K562 (cell line): ENCODE measurements around the gene GABRE. TPM values are rescaled to one million over a fixed set of nuclear protein-coding genes. Genes with fewer than 3 reads are reported as not detected.
A peak's percentile ranks its signal among the peaks of the same experiment; 100 is the strongest.

Experiments used
- ATAC-seq: fragments of 200-7000 bp; cut with Tn5 transposase; 3 replicates; pipeline ENCODE4 v1.9.1; 2020; ENCODE audit warnings: moderate library complexity
- BruUV-seq: library from RNA; stranded (reverse); fragments of 400-500 nt; replicated peaks from 2 replicates; lab custom pipeline; 2021; lab: Mats Ljungman, UMichigan
- CTCF ChIA-PET: fragments of 300-600 bp; formaldehyde crosslinking; extraction: SDS; loops from one replicate; lab custom pipeline; 2021; ENCODE audit warnings: low intra/inter-chr PET ratio; lab: Yijun Ruan, JAX
- POLR2A ChIA-PET: fragments of 300-600, 350-650 bp; sonication (Branson Sonifier 250); formaldehyde crosslinking; extraction: SDS; loops from one replicate; lab custom pipeline; 2021; ENCODE audit warnings: antibody characterized with exemption, inconsistent platforms; lab: Yijun Ruan, JAX
- DNase-seq, 4 experiments: peaks; one replicate each; pipeline versions ENCODE4 v3.0.0 to v3.0.0-alpha.2; 2011 to 2018; ENCODE audit warnings: low spot score in 3 of 4, mixed read lengths in 3 of 4; ENCODE audit errors: extremely low read depth in 1 of 4
- FAIRE-seq: peaks from 2 replicates; lab custom pipeline; 2011; peaks lifted over from hg19 to GRCh38; lab: Jason Lieb, UNC
- H2AFZ ChIP-seq: 2 replicates; pipeline ENCODE4 v1.6.0; 2011; ENCODE audit warnings: low read depth, low read length, control low read depth, inconsistent platforms
- H3K27ac ChIP-seq: fragments of 200-600 bp; 3 replicates; pipeline ENCODE4 v1.8.0; 2011; ENCODE audit warnings: low read depth, mild to moderate bottlenecking, control low read depth, inconsistent platforms, low read length, moderate library complexity, mixed read lengths; ENCODE audit errors: extremely low read depth
- H3K27me3 ChIP-seq, 2 experiments: fragments of 300-600 bp in 1 of 2; 2 replicates in 1 of 2; 3 replicates in 1 of 2; pipeline versions ENCODE4 v1.6.0 to v1.8.0; 2011; ENCODE audit warnings: inconsistent platforms in 2 of 2, low read length in 2 of 2, mild to moderate bottlenecking in 1 of 2, mixed read lengths in 1 of 2, moderate library complexity in 1 of 2; ENCODE audit not compliant: control insufficient read depth in 2 of 2, insufficient read depth in 2 of 2
- H3K36me3 ChIP-seq: fragments of 300-600 bp; 3 replicates; pipeline ENCODE4 v1.8.0; 2011; ENCODE audit warnings: mild to moderate bottlenecking, low read length, inconsistent platforms; ENCODE audit not compliant: control insufficient read depth, insufficient read depth
- H3K4me1 ChIP-seq, 2 experiments: fragments of 200-600 bp in 1 of 2; replicated peaks in 1 of 2; 2 replicates in 1 of 2; 3 replicates in 1 of 2; pipeline versions ENCODE4 v1.5.1 to v1.8.0; 2011; ENCODE audit warnings: inconsistent platforms in 2 of 2, low read length in 2 of 2, mild to moderate bottlenecking in 1 of 2, mixed read lengths in 1 of 2, moderate library complexity in 1 of 2; ENCODE audit not compliant: control insufficient read depth in 2 of 2, insufficient read depth in 2 of 2
- H3K4me2 ChIP-seq: 2 replicates; pipeline ENCODE4 v1.6.1; 2011; ENCODE audit warnings: low read length, control low read depth, inconsistent platforms, mixed read lengths; ENCODE audit not compliant: insufficient read depth
- H3K4me3 ChIP-seq: fragments of 200-600 bp; sonication (generic), shearing (Covaris generic); 2 replicates; pipeline ENCODE4 v1.5.1; 2016; ENCODE audit warnings: control low read depth, inconsistent platforms
- H3K79me2 ChIP-seq: fragments of 200-600 bp; 3 replicates; pipeline ENCODE4 v1.8.0; 2011; ENCODE audit warnings: low read length, inconsistent platforms; ENCODE audit not compliant: control insufficient read depth, insufficient read depth
- H3K9ac ChIP-seq, 2 experiments: 2 replicates each; pipeline versions ENCODE4 v1.6.0 to v1.6.1; 2011; ENCODE audit warnings: low read depth in 2 of 2, low read length in 2 of 2, control low read depth in 1 of 2, inconsistent platforms in 1 of 2, mild to moderate bottlenecking in 1 of 2, mixed read lengths in 1 of 2; ENCODE audit not compliant: insufficient read depth in 1 of 2
- H3K9me1 ChIP-seq: one replicate; pipeline ENCODE4 v1.6.0; 2011; ENCODE audit warnings: inconsistent platforms, mild to moderate bottlenecking, low read length, moderate library complexity; ENCODE audit not compliant: control insufficient read depth, insufficient read depth
- H3K9me3 ChIP-seq: replicated peaks from 2 replicates; pipeline ENCODE4 v1.5.1; 2011; ENCODE audit warnings: low read depth, low read length, inconsistent platforms; ENCODE audit not compliant: control insufficient read depth, insufficient read depth
- H4K20me1 ChIP-seq: replicated peaks from 2 replicates; pipeline ENCODE4 v1.6.1; 2011; ENCODE audit warnings: low read length, inconsistent platforms, mixed read lengths; ENCODE audit not compliant: control insufficient read depth, insufficient read depth
- ATF7 ChIP-seq: fragments of 450-650 bp; IDR thresholded peaks from 2 replicates; pipeline ENCODE4 v1.7.1; 2014; ENCODE audit warnings: mild to moderate bottlenecking, moderate library complexity
- CREB3 ChIP-seq: fragments of 450-650 bp; conservative IDR thresholded peaks from 2 replicates; pipeline ENCODE4 v1.6.1; 2016; ENCODE audit warnings: missing genetic modification characterization, low read depth, mild to moderate bottlenecking, missing compliant biosample characterization, moderate library complexity
- FOXK1 ChIP-seq: sonication (generic); formaldehyde crosslinking; IDR thresholded peaks from 2 replicates; pipeline ENCODE4 v1.8.0; 2022; ENCODE audit warnings: missing genetic modification reagents, mild to moderate bottlenecking, borderline replicate concordance
- GABPB2 ChIP-seq: fragments of 250-450 bp; sonication (Bioruptor Pico); conservative IDR thresholded peaks from 2 replicates; pipeline ENCODE4 v1.5.1; 2021; ENCODE audit warnings: mild to moderate bottlenecking
- MBD2 ChIP-seq: sonication (generic); IDR thresholded peaks from 2 replicates; pipeline ENCODE4 v1.6.1; 2016; ENCODE audit warnings: low read depth, borderline replicate concordance
- MXI1 ChIP-seq: IDR thresholded peaks from 2 replicates; pipeline ENCODE4 v1.6.1; 2011; ENCODE audit warnings: low read depth, mild to moderate bottlenecking, improper control_type of control experiment, low read length
- NFE2 ChIP-seq: IDR thresholded peaks from 2 replicates; pipeline ENCODE4 v1.6.1; 2014; ENCODE audit warnings: antibody characterized with exemption, low read depth
- NR2C2 ChIP-seq, 2 experiments: fragments of 200-800 bp in 1 of 2; sonication (Bioruptor generic) in 1 of 2; sonication (generic) in 1 of 2; formaldehyde crosslinking in 1 of 2; IDR thresholded peaks; 2 replicates each; pipeline versions ENCODE4 v1.6.1 to v1.8.0; 2016 to 2022; ENCODE audit warnings: mild to moderate bottlenecking in 1 of 2, missing compliant biosample characterization in 1 of 2, missing genetic modification characterization in 1 of 2, missing genetic modification reagents in 1 of 2
- POLR2G ChIP-seq: fragments of 200-400 bp; formaldehyde crosslinking; IDR thresholded peaks from 2 replicates; pipeline ENCODE4 v1.6.1; 2017; ENCODE audit warnings: low read depth, mild to moderate bottlenecking, antibody characterized with exemption, low read length, moderate library complexity
- TAF7 ChIP-seq: fragments of 450-650 bp; IDR thresholded peaks from 2 replicates; pipeline ENCODE4 v1.6.1; 2016; ENCODE audit warnings: missing genetic modification characterization, missing compliant biosample characterization
- ZNF133 ChIP-seq: fragments of 250-450 bp; sonication (Bioruptor Pico); IDR thresholded peaks from 2 replicates; pipeline ENCODE4 v1.4.0; 2020; ENCODE audit warnings: mild to moderate bottlenecking
- ZNF354B ChIP-seq: fragments of 250-450 bp; sonication (Bioruptor Pico); IDR thresholded peaks from 2 replicates; pipeline ENCODE4 v1.4.0; 2020
- ZNF449 ChIP-seq: fragments of 250-450 bp; sonication (Bioruptor Pico); IDR thresholded peaks from 2 replicates; pipeline ENCODE4 v1.8.0; 2022; ENCODE audit warnings: moderate library complexity, mild to moderate bottlenecking, inconsistent platforms
- WGBS: fragments of 100-300 bp; shearing (Covaris generic); methylation state at CpG from one replicate; pipeline ENCODE4 v1.1.6; 2016; ENCODE audit warnings: low coverage, mixed read lengths; ENCODE audit not compliant: insufficient coverage; ENCODE audit errors: missing lambda C conversion rate; 5-methylcytosine and 5-hydroxymethylcytosine counted together
- in situ Hi-C: fragments of 300-500 bp; cut with MboI; formaldehyde crosslinking; loops from 4 replicates; pipeline ENCODE4 v1.15.0; 2018; ENCODE audit warnings: inconsistent platforms, mixed read lengths
- intact Hi-C: fragments of 100-400 bp; cut with micrococcal nuclease; formaldehyde crosslinking; loops from 2 replicates; pipeline ENCODE4 v1.14.2; 2022
- polyA plus RNA-seq, 8 experiments: library from polyadenylated mRNA; depleted of rRNA in 4 of 8; stranded (reverse) in 5 of 8; unstranded in 3 of 8; fragments of >200 nt; fragmentation: Nextera tagmentation in 2 of 8; fragmentation: Illumina TruSeq in 1 of 8; extraction: Ambion mirVana in 2 of 8; extraction: Trizol in 1 of 8; gene quantifications; 2 replicates each; pipeline versions ENCODE4 v1.2.1 to v1.2.3, GENCODE V29; 2011 to 2014; ENCODE audit warnings: inconsistent platforms in 1 of 8, missing spikeins in 1 of 8
- total RNA-seq, 7 experiments: library from RNA; depleted of rRNA in 6 of 7; stranded (reverse); fragments of >200 nt in 6 of 7; fragmentation: Illumina TruSeq in 2 of 7; extraction: Trizol in 2 of 7; gene quantifications; 2 replicates each; pipeline versions ENCODE4 v1.2.1 to v1.2.3, GENCODE V29; 2011 to 2021; ENCODE audit warnings: low replicate concordance in 1 of 7

The GABRE gene
- total and polyA plus RNA-seq, 9 of the 15 experiments (the other 6 are each of a cell fraction or from before 2014, with no cell fraction given): 23.1 to 456 (median 148) TPM

GRCh38 chrX:151954730-151955129, 19.7 kb downstream of the GABRE start:
- Histone ChIP-seq H3K36me3 (peaks cover 68% of the 10 kb centered on the region), H3K27me3 (no peaks in the 10 kb centered on the region), H3K4me3 (no peak overlapping the region), H4K20me1 (no peaks in the 10 kb centered on the region; the same call in 1 of the 2 replicates), H3K9me3 (no peaks in the 10 kb centered on the region), H3K79me2 (no peaks in the 10 kb centered on the region), H3K9me1 (no peaks in the 10 kb centered on the region), H3K27ac (no peak overlapping the region), H2AFZ (no peak overlapping the region), H3K9ac (no peak overlapping the region), H3K4me2 (no peak overlapping the region), H3K4me1 (no peaks in the 10 kb centered on the region; a peak in 1 of 5 replicates)
- TF ChIP-seq ATF7: no peak
- no peak for TF ChIP-seq MXI1
- no peak for TF ChIP-seq FOXK1 (CRISPR knock-in tag)
- no peak for TF ChIP-seq MBD2
- TF ChIP-seq NFE2: no peak
- peak; percentile 48; the same call in 1 of the 2 replicates for TF ChIP-seq POLR2G
- TF ChIP-seq NR2C2 (CRISPR knock-in tag; IDR thresholded peaks at IDR 0.05): no peak
- TF ChIP-seq NR2C2 (tag; IDR thresholded peaks at IDR 0.05): no peak
- in situ Hi-C loops: no loop called here
- FAIRE-seq (no peak), DNase-seq (no peak), ATAC-seq (no peak)
- POLR2A ChIA-PET: interaction anchor here (0.6 to 1.2 kb wide), 4 partner anchors 9 to 678 kb away, joined by 3 to 5 read pairs (median 3); no protein-coding TSS in a partner anchor
- intact Hi-C loops: no loop called here
- WGBS: 88% methylated on average over 9 of the region's 15 CpGs
- no TSS peak for BruUV-seq
- CTCF ChIA-PET: no interaction called here

- DNase-seq: no peak
- FAIRE-seq: no peak
- CTCF ChIA-PET: no interaction called here
- no peak for ATAC-seq
- TF ChIP-seq GABPB2 (CRISPR knock-in tag) (no peak), ZNF449 (CRISPR knock-in tag) (no peak), TAF7 (no peak), ZNF354B (no peak), ZNF133 (CRISPR knock-in tag) (no peak), CREB3 (tag) (no peak)
- BruUV-seq: no TSS peak
- Histone ChIP-seq H3K4me2 (no peak overlapping the region), H3K9me1 (no peaks in the 10 kb centered on the region), H3K27me3 (no peaks in the 10 kb centered on the region), H3K4me1 (peaks cover 0 to 3% of the 10 kb centered on the region in 2 experiments; a peak in 2 of 5 replicates), H3K79me2 (no peaks in the 10 kb centered on the region), H4K20me1 (no peaks in the 10 kb centered on the region), H3K4me3 (no peak overlapping the region), H3K9me3 (no peaks in the 10 kb centered on the region), H3K36me3 (no peaks in the 10 kb centered on the region), H3K27ac (no peak overlapping the region), H2AFZ (no peak overlapping the region), H3K9ac (no peak overlapping the region)
- intact Hi-C loops: no loop called here
- POLR2A ChIA-PET: no interaction called here
- in situ Hi-C loops: no loop called here
Measured at GRCh38 chrX:151938172-151938571, 36.3 kb downstream of the GABRE start.
